Neutrophil (primary cell): ENCODE results near the gene TMEM130.

ENCODE experiments used
- H3K27ac ChIP-seq: fragments of 200-600 bp; sonication (generic); 2 replicates; pipeline ENCODE4 v1.5.1; 2016; ENCODE audit warnings: mild to moderate bottlenecking, moderate library complexity
- H3K27me3 ChIP-seq: fragments of 200-600 bp; sonication (generic); 2 replicates; pipeline ENCODE4 v1.6.0; 2016; ENCODE audit warnings: mild to moderate bottlenecking
- H3K36me3 ChIP-seq: fragments of 200-600 bp; sonication (generic); 2 replicates; pipeline ENCODE4 v1.5.1; 2017
- H3K4me1 ChIP-seq, 2 experiments: fragments of 200-600 bp in 1 of 2; sonication (generic) in 1 of 2; 1 replicate in 1 of 2; 2 replicates in 1 of 2; pipeline versions ENCODE4 v1.5.1 to v1.6.1; 2013 to 2016; ENCODE audit warnings: low read depth in 1 of 2, low read length in 1 of 2, mild to moderate bottlenecking in 1 of 2, moderate library complexity in 1 of 2; ENCODE audit not compliant: control insufficient read depth in 1 of 2, insufficient read depth in 1 of 2
- H3K4me3 ChIP-seq, 2 experiments: fragments of 200-600 bp in 1 of 2; sonication (generic) in 1 of 2; 1 replicate in 1 of 2; 2 replicates in 1 of 2; pipeline ENCODE4 v1.5.1; 2013 to 2016; ENCODE audit warnings: low read depth in 1 of 2, low read length in 1 of 2, mild to moderate bottlenecking in 1 of 2, moderate library complexity in 1 of 2
- H3K9me3 ChIP-seq: fragments of 200-600 bp; sonication (generic); 2 replicates; pipeline ENCODE4 v1.5.1; 2016
- CTCF ChIP-seq: fragments of 200-600 bp; sonication (generic); IDR thresholded peaks from 2 replicates; pipeline ENCODE4 v1.5.1; 2016; ENCODE audit warnings: antibody characterized with exemption

TMEM130 gene

GRCh38 chr7:98870807-98871491, 1.1 kb upstream of the TMEM130 start:
- Histone ChIP-seq H3K27me3 (peaks cover 78% of the 10 kb centered on the region), H3K4me3 (peak overlapping the region in 1 of 2 experiments; percentile 75), H3K9me3 (no peaks in the 10 kb centered on the region), H3K27ac (peak overlapping the region; percentile 52), H3K36me3 (no peaks in the 10 kb centered on the region), H3K4me1 (peaks cover 14 to 19% of the 10 kb centered on the region in 2 experiments)
- TF ChIP-seq CTCF: no peak

GRCh38 chr7:98870121-98870651, 372 bp upstream of the TMEM130 start:
- no peak for TF ChIP-seq CTCF
- peaks cover 14 to 22% of the 10 kb centered on the region in 2 experiments for H3K4me1 ChIP-seq
- no peaks in the 10 kb centered on the region for H3K9me3 ChIP-seq
- H3K36me3 ChIP-seq: no peaks in the 10 kb centered on the region
- peaks cover 78% of the 10 kb centered on the region for H3K27me3 ChIP-seq
- H3K27ac ChIP-seq: peak overlapping the region; percentile 52
- H3K4me3 ChIP-seq: peak overlapping the region; percentile 62 to 75

GRCh38 chr7:98869027-98869596, 702 bp downstream of the TMEM130 start:
- no peaks in the 10 kb centered on the region for H3K36me3 ChIP-seq
- H3K27me3 ChIP-seq: peaks cover 71% of the 10 kb centered on the region
- no peak overlapping the region for H3K27ac ChIP-seq
- TF ChIP-seq CTCF: no peak
- no peaks in the 10 kb centered on the region for H3K9me3 ChIP-seq
- peaks cover 23 to 31% of the 10 kb centered on the region in 2 experiments for H3K4me1 ChIP-seq
- peak overlapping the region; percentile 62 to 75 for H3K4me3 ChIP-seq

- Histone ChIP-seq H3K27me3 (peaks cover 67% of the 10 kb centered on the region), H3K36me3 (no peaks in the 10 kb centered on the region)
Observed at GRCh38 chr7:98868450-98868849, 1.4 kb downstream of the TMEM130 start.

GRCh38 chr7:98866765-98867164, 3.0 kb downstream of the TMEM130 start:
- Histone ChIP-seq H3K4me1 (peaks cover 23 to 31% of the 10 kb centered on the region in 2 experiments), H3K9me3 (no peaks in the 10 kb centered on the region), H3K27ac (no peak overlapping the region), H3K27me3 (peaks cover 78% of the 10 kb centered on the region), H3K4me3 (no peak overlapping the region), H3K36me3 (no peaks in the 10 kb centered on the region)
- no peak for TF ChIP-seq CTCF

More at GRCh38 chr7:98868450-98868849, 1.4 kb downstream of the TMEM130 start:
- no peak for TF ChIP-seq CTCF
- H3K4me1 ChIP-seq: peaks cover 23 to 31% of the 10 kb centered on the region in 2 experiments
- H3K9me3 ChIP-seq: no peaks in the 10 kb centered on the region
- no peak overlapping the region for H3K27ac ChIP-seq
- no peak overlapping the region for H3K4me3 ChIP-seq
